Measurements from ENCODE around the gene ZNF813.
"Not testable (repeated sequence)": the region's sequence is repeated elsewhere in the genome, so short reads cannot be mapped to it uniquely, and the experiment has no call there.

Gene ZNF813

GRCh38 chr19:53455828-53456227 is 11.7 kb upstream of the ZNF813 start:
- Histone ChIP-seq H3K36me3 (ENCODE audit: control insufficient read depth, insufficient read depth, low read length) (peaks cover 68% of the 10 kb centered on the region), H3K27ac (ENCODE audit: low read depth, low read length) (no peak overlapping the region), H3K9me3 (ENCODE audit: control insufficient read depth, insufficient read depth, low read length) (peaks cover 37% of the 10 kb centered on the region), H3K27me3 (ENCODE audit: control insufficient read depth, insufficient read depth, low read length) (no peaks in the 10 kb centered on the region), H3K9ac (ENCODE audit: low read depth, low read length) (no peak overlapping the region), H3K4me3 (ENCODE audit: low read depth, low read length) (no peak overlapping the region), H3K4me1 (ENCODE audit: control insufficient read depth, insufficient read depth, low read length) (peaks cover 4% of the 10 kb centered on the region; the same call in 1 of the 2 replicates)

DNA sequence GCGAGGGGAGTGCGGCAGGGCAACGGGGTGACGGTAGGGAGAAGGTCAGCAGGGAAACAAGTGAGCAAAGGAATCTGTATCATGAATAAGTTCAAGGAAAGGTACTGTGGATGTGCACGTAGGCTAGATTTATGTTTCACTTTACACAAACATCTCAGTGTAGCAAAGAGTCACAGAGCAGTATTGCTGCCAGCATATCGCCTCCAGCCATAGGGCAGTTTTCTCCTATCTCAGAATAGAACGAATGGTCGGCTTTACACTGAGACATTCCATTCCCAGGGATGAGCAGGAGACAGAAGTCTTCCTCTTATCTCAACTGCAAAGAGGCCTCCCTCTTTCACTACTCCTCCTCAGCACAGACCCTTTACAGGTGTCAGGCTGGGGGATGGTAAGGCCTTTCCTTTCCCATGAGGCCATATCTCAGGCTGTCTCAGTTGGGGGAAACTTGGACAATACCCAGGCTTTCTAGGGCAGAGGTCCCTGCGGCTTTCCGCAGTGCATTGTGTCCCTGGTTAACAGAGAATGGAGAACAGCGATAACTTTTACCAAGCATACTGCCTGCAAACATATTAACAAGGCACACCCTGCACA is 7.3 kb upstream of the ZNF813 start:
- H3K4me1 ChIP-seq (ENCODE audit: control insufficient read depth, insufficient read depth, low read length); H3K4me3 ChIP-seq (ENCODE audit: low read depth, low read length); H3K27me3 ChIP-seq (ENCODE audit: control insufficient read depth, insufficient read depth, low read length); H3K27ac ChIP-seq (ENCODE audit: low read depth, low read length); H3K9ac ChIP-seq (ENCODE audit: low read depth, low read length): not testable (repeated sequence)
- Histone ChIP-seq H3K9me3 (ENCODE audit: control insufficient read depth, insufficient read depth, low read length) (peaks cover 23% of the 10 kb centered on the region), H3K36me3 (ENCODE audit: control insufficient read depth, insufficient read depth, low read length) (peaks cover 26% of the 10 kb centered on the region)

- Histone ChIP-seq H3K4me1 (ENCODE audit: control insufficient read depth, insufficient read depth, low read length) (peaks cover 9% of the 10 kb centered on the region), H3K9me3 (ENCODE audit: control insufficient read depth, insufficient read depth, low read length) (peaks cover 7% of the 10 kb centered on the region; the same call in 1 of the 2 replicates), H3K36me3 (ENCODE audit: control insufficient read depth, insufficient read depth, low read length) (peaks cover 10% of the 10 kb centered on the region), H3K4me3 (ENCODE audit: low read depth, low read length) (no peak overlapping the region), H3K27ac (ENCODE audit: low read depth, low read length) (no peak overlapping the region), H3K27me3 (ENCODE audit: control insufficient read depth, insufficient read depth, low read length) (no peaks in the 10 kb centered on the region), H3K9ac (ENCODE audit: low read depth, low read length) (no peak overlapping the region)
Measured at GRCh38 chr19:53461866-53462265, 5.7 kb upstream of the ZNF813 start.

GRCh38 chr19:53462861-53463260 is 4.7 kb upstream of the ZNF813 start:
- H3K27me3 ChIP-seq (ENCODE audit: control insufficient read depth, insufficient read depth, low read length), result no peaks in the 10 kb centered on the region
- no peak overlapping the region for H3K9ac ChIP-seq (ENCODE audit: low read depth, low read length)
- H3K9me3 ChIP-seq (ENCODE audit: control insufficient read depth, insufficient read depth, low read length), result no peaks in the 10 kb centered on the region
- H3K4me3 ChIP-seq (ENCODE audit: low read depth, low read length), result peak overlapping the region; percentile 69
- H3K27ac ChIP-seq (ENCODE audit: low read depth, low read length), result no peak overlapping the region
- 0 out of 2 replicates have a peak, but pooled peaks cover 2% of the 10 kb centered on the region for H3K36me3 ChIP-seq (ENCODE audit: control insufficient read depth, insufficient read depth, low read length)
- peaks cover 9% of the 10 kb centered on the region for H3K4me1 ChIP-seq (ENCODE audit: control insufficient read depth, insufficient read depth, low read length)

DNA sequence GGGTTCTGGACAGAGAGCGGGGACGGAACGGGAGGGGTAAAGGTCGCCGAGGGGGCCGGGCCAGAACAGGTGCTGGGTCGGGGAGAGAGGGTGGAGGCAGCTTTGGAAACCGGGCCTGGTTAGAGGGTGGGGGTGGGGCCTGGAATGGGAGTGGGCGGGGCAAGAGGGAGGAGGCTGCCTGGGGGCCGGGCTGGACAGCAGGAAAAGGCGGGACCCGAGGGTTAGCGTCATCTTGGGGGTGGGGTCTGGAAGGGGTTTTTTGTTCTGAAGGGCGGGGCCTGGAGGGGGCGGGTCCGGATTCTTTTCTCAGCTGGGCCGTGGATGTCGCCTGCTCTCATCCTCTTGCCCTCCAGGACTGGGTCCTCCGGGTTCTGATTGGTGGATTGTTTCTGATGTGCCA is 4.3 kb upstream of the ZNF813 start:
- no peaks in the 10 kb centered on the region for H3K27me3 ChIP-seq (ENCODE audit: control insufficient read depth, insufficient read depth, low read length)
- H3K27ac ChIP-seq (ENCODE audit: low read depth, low read length), result no peak overlapping the region
- no peaks in the 10 kb centered on the region for H3K36me3 ChIP-seq (ENCODE audit: control insufficient read depth, insufficient read depth, low read length)
- no peak overlapping the region for H3K9ac ChIP-seq (ENCODE audit: low read depth, low read length)
- H3K9me3 ChIP-seq (ENCODE audit: control insufficient read depth, insufficient read depth, low read length), result no peaks in the 10 kb centered on the region
- peaks cover 9% of the 10 kb centered on the region for H3K4me1 ChIP-seq (ENCODE audit: control insufficient read depth, insufficient read depth, low read length)
- H3K4me3 ChIP-seq (ENCODE audit: low read depth, low read length), result peak overlapping the region; percentile 69

- peak overlapping the region; percentile 64 for H3K27ac ChIP-seq (ENCODE audit: low read depth, low read length)
- H3K4me1 ChIP-seq (ENCODE audit: control insufficient read depth, insufficient read depth, low read length), result peaks cover 18% of the 10 kb centered on the region
- H3K9ac ChIP-seq (ENCODE audit: low read depth, low read length), result no peak overlapping the region
- no peaks in the 10 kb centered on the region for H3K27me3 ChIP-seq (ENCODE audit: control insufficient read depth, insufficient read depth, low read length)
- H3K9me3 ChIP-seq (ENCODE audit: control insufficient read depth, insufficient read depth, low read length), result no peaks in the 10 kb centered on the region
- H3K4me3 ChIP-seq (ENCODE audit: low read depth, low read length), result peak overlapping the region; percentile 99
- H3K36me3 ChIP-seq (ENCODE audit: control insufficient read depth, insufficient read depth, low read length), result no peaks in the 10 kb centered on the region
Measured at GRCh38 chr19:53466726-53467484, 628 bp upstream of the ZNF813 start.

GRCh38 chr19:53468628-53469027 is 1.1 kb downstream of the ZNF813 start:
- peak overlapping the region; percentile 71 for H3K27ac ChIP-seq (ENCODE audit: low read depth, low read length)
- H3K9ac ChIP-seq (ENCODE audit: low read depth, low read length); H3K9me3 ChIP-seq (ENCODE audit: control insufficient read depth, insufficient read depth, low read length); H3K27me3 ChIP-seq (ENCODE audit: control insufficient read depth, insufficient read depth, low read length); H3K36me3 ChIP-seq (ENCODE audit: control insufficient read depth, insufficient read depth, low read length): not testable (repeated sequence)
- H3K4me3 ChIP-seq (ENCODE audit: low read depth, low read length), result peak overlapping the region; percentile 99
- H3K4me1 ChIP-seq (ENCODE audit: control insufficient read depth, insufficient read depth, low read length), result peaks cover 13% of the 10 kb centered on the region

- Histone ChIP-seq H3K4me3 (ENCODE audit: low read depth, low read length) (no peak overlapping the region), H3K27me3 (ENCODE audit: control insufficient read depth, insufficient read depth, low read length) (no peaks in the 10 kb centered on the region), H3K9me3 (ENCODE audit: control insufficient read depth, insufficient read depth, low read length) (no peaks in the 10 kb centered on the region), H3K27ac (ENCODE audit: low read depth, low read length) (no peak overlapping the region), H3K36me3 (ENCODE audit: control insufficient read depth, insufficient read depth, low read length) (peaks cover 2% of the 10 kb centered on the region; the same call in 1 of the 2 replicates), H3K9ac (ENCODE audit: low read depth, low read length) (no peak overlapping the region), H3K4me1 (ENCODE audit: control insufficient read depth, insufficient read depth, low read length) (peaks cover 13% of the 10 kb centered on the region)
Measured at GRCh38 chr19:53471916-53472315, 4.4 kb downstream of the ZNF813 start.

DNA sequence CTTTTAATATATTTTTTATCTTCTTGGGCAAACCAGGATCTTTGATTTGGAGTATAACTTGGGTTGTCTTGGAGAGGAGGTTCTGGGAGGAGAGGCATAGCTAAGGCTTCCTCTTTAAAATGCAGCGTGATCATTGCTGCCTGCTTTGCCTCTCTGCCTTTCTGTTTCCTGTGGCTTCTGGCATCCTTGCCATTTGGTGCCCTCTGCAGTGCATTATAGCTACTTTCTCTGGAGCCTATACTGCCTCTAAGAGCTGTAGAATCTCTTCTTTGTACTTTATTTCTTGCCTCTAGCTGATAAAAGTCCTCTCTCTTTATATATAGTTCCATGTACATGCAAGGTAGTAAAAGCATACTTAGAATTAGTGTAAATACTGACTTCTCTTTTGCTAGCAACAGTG is 7.3 kb downstream of the ZNF813 start:
- peaks cover 18% of the 10 kb centered on the region for H3K36me3 ChIP-seq (ENCODE audit: control insufficient read depth, insufficient read depth, low read length)
- not testable (repeated sequence) for H3K27me3 ChIP-seq (ENCODE audit: control insufficient read depth, insufficient read depth, low read length); H3K27ac ChIP-seq (ENCODE audit: low read depth, low read length)

GRCh38 chr19:53475470-53475869 is 7.9 kb downstream of the ZNF813 start:
- not testable (repeated sequence) for H3K4me1 ChIP-seq (ENCODE audit: control insufficient read depth, insufficient read depth, low read length); H3K27ac ChIP-seq (ENCODE audit: low read depth, low read length); H3K27me3 ChIP-seq (ENCODE audit: control insufficient read depth, insufficient read depth, low read length); H3K9ac ChIP-seq (ENCODE audit: low read depth, low read length); H3K4me3 ChIP-seq (ENCODE audit: low read depth, low read length)
- Histone ChIP-seq H3K9me3 (ENCODE audit: control insufficient read depth, insufficient read depth, low read length) (peaks cover 18% of the 10 kb centered on the region), H3K36me3 (ENCODE audit: control insufficient read depth, insufficient read depth, low read length) (peaks cover 24% of the 10 kb centered on the region)

More for the DNA sequence above, 7.3 kb downstream of the ZNF813 start:
- H3K9me3 ChIP-seq (ENCODE audit: control insufficient read depth, insufficient read depth, low read length), result peaks cover 12% of the 10 kb centered on the region
- H3K4me1 ChIP-seq (ENCODE audit: control insufficient read depth, insufficient read depth, low read length); H3K4me3 ChIP-seq (ENCODE audit: low read depth, low read length); H3K9ac ChIP-seq (ENCODE audit: low read depth, low read length): not testable (repeated sequence)

DNA sequence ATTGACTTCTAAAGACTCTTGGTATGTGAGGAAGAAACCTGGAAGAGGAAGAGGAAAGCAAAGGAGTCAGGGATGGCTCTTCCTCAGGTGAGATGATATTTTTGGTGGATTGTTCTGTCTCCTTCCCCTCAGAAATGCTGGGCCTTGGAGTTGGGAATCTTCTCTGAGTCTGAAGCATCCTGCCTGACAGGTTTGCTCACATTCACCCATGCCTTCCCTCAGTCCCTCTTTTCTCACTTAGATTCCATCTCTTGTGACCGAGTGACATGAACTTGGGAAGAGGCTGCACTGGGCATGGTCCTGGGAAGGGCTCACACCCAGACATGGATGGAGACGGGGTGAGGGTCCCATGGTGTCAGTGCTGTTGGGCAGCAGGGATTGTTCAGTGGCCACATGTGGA is 16.2 kb downstream of the ZNF813 start:
- H3K27ac ChIP-seq (ENCODE audit: low read depth, low read length); H3K4me1 ChIP-seq (ENCODE audit: control insufficient read depth, insufficient read depth, low read length); H3K9ac ChIP-seq (ENCODE audit: low read depth, low read length); H3K27me3 ChIP-seq (ENCODE audit: control insufficient read depth, insufficient read depth, low read length); H3K4me3 ChIP-seq (ENCODE audit: low read depth, low read length): not testable (repeated sequence)
- peaks cover 57% of the 10 kb centered on the region for H3K36me3 ChIP-seq (ENCODE audit: control insufficient read depth, insufficient read depth, low read length)
- peaks cover 30% of the 10 kb centered on the region for H3K9me3 ChIP-seq (ENCODE audit: control insufficient read depth, insufficient read depth, low read length)

All from HUES48 (cell line).